WTC11 (cell line): Measurements from ENCODE around the gene OR5K4.

Source experiments
- CTCF ChIP-seq: fragments of 200-600 bp; IDR thresholded peaks from 2 replicates; pipeline ENCODE4 v1.8.0; 2022; ENCODE audit warnings: antibody characterized with exemption
- E2F4 ChIP-seq: sonication (generic); formaldehyde crosslinking; IDR thresholded peaks from 2 replicates; pipeline ENCODE4 v1.8.1; 2022; ENCODE audit warnings: low read depth, mild to moderate bottlenecking, moderate library complexity, missing genetic modification reagents, borderline replicate concordance
- E2F5 ChIP-seq: sonication (generic); formaldehyde crosslinking; IDR thresholded peaks from 2 replicates; pipeline ENCODE4 v1.8.1; 2022; ENCODE audit warnings: mild to moderate bottlenecking, moderate library complexity, missing genetic modification reagents
- FOXP4 ChIP-seq: sonication (generic); formaldehyde crosslinking; IDR thresholded peaks from 2 replicates; pipeline ENCODE4 v1.8.0; 2022; ENCODE audit warnings: mild to moderate bottlenecking, missing genetic modification reagents
- GTF2I ChIP-seq: fragments of 250-450 bp; sonication (Bioruptor Pico); conservative IDR thresholded peaks from 2 replicates; pipeline ENCODE4 v1.4.0; 2021; ENCODE audit warnings: mild to moderate bottlenecking
- MAX ChIP-seq: sonication (generic); formaldehyde crosslinking; IDR thresholded peaks from 2 replicates; pipeline ENCODE4 v1.8.0; 2022; ENCODE audit warnings: mild to moderate bottlenecking, missing genetic modification reagents
- NFE2L1 ChIP-seq: sonication (generic); formaldehyde crosslinking; IDR thresholded peaks from 2 replicates; pipeline ENCODE4 v1.8.1; 2023; ENCODE audit warnings: missing genetic modification reagents
- NR3C1 ChIP-seq: sonication (generic); formaldehyde crosslinking; conservative IDR thresholded peaks from 2 replicates; pipeline ENCODE4 v1.8.1; 2023; ENCODE audit warnings: low read depth, mild to moderate bottlenecking, missing genetic modification reagents
- STAT6 ChIP-seq: sonication (generic); formaldehyde crosslinking; conservative IDR thresholded peaks from 2 replicates; pipeline ENCODE4 v1.8.1; 2023; ENCODE audit warnings: mild to moderate bottlenecking, low read depth, missing genetic modification reagents, moderate library complexity
- USF2 ChIP-seq: sonication (generic); formaldehyde crosslinking; IDR thresholded peaks from 2 replicates; pipeline ENCODE4 v1.8.1; 2023; ENCODE audit warnings: mild to moderate bottlenecking, missing genetic modification reagents, moderate library complexity
- ZBTB21 ChIP-seq: sonication (generic); formaldehyde crosslinking; IDR thresholded peaks from 2 replicates; pipeline ENCODE4 v1.8.1; 2023; ENCODE audit warnings: mild to moderate bottlenecking, missing genetic modification reagents, borderline replicate concordance
- ZNF232 ChIP-seq: sonication (generic); formaldehyde crosslinking; IDR thresholded peaks from 2 replicates; pipeline ENCODE4 v1.8.0; 2022; ENCODE audit warnings: mild to moderate bottlenecking, missing genetic modification reagents

- TF ChIP-seq NR3C1 (CRISPR knock-in tag) (no peak), CTCF (no peak), NFE2L1 (no peak), E2F4 (CRISPR knock-in tag) (no peak), MAX (CRISPR knock-in tag) (no peak), STAT6 (CRISPR knock-in tag) (no peak), USF2 (CRISPR knock-in tag) (no peak), E2F5 (CRISPR knock-in tag) (no peak), ZNF232 (no peak), ZBTB21 (CRISPR knock-in tag) (no peak), GTF2I (no peak), FOXP4 (CRISPR knock-in tag) (no peak)
Measured at GRCh38 chr3:98341758-98342157, 11.9 kb upstream of the OR5K4 start.
